MM.1S (cell line): ENCODE data around the gene HSD17B8.

Experiments
- CTCF ChIP-seq: fragments of 300-600 bp; sonication (generic); IDR thresholded peaks from 2 replicates; pipeline ENCODE4 v1.5.1; 2016; ENCODE audit warnings: antibody characterized with exemption, low read length, mixed read lengths
- EZH2 ChIP-seq: fragments of 300-600 bp; sonication (generic); optimal IDR thresholded peaks from 2 replicates; pipeline ENCODE3; 2017; ENCODE audit warnings: low read depth, mild to moderate bottlenecking, antibody characterized with exemption, low read length, mixed read lengths
- EZH2phosphoT487 ChIP-seq: fragments of 300-600 bp; sonication (generic); IDR thresholded peaks from 2 replicates; pipeline ENCODE4 v1.6.1; 2018; ENCODE audit warnings: antibody characterized with exemption, low read length

- TF ChIP-seq CTCF (no peak), EZH2 (no peak), EZH2phosphoT487 (no peak)
Measured at GRCh38 chr6:33166363-33166762, 38.1 kb upstream of the HSD17B8 start.
